HG02678 (cell line): Measurements from ENCODE around the gene NXPH4.

Source experiments
- ATAC-seq: cut with Tn5 transposase; IDR thresholded peaks from one replicate; pipeline ENCODE4 v1.9.1; 2021; ENCODE audit warnings: mild to moderate bottlenecking, moderate library complexity; ENCODE audit not compliant: unreplicated experiment

NXPH4 gene

DNA sequence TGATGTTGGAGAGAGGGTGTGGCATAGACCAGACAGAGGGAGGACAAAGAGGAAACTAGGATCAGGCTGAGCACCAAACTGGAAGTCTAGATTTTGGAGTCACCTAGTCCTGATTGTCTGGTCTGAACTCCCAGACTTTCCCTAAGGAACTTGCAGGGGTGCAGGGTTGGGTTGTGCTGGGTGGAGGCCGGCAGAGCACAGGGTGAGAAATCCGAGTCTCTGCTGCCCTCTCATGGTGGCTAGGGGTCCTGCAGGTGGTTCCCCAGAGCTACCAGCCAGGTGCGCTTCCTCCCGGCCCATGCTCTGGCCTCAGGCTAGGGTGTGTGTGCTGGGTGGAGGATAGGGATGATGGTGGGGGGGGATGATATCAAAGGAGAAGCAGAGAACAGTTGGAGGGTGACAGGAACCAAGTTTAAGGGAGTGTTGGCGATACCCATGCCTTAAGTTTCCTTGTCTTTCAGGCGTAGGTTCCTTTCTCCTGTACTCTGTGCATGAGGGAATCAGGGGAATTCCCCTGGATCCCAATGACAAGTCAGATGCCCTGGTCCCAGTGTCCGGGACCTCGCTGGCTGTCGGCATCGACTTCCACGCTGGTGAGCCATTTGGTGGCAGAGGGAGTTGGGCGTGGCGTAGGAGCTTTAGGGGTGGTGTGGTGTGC is 33.5 kb upstream of the NXPH4 start:
- ATAC-seq, result peak; percentile 91

GRCh38 chr12:57183939-57184725 is 32.5 kb upstream of the NXPH4 start:
- ATAC-seq, result no peak

GRCh38 chr12:57185403-57185802 is 31.2 kb upstream of the NXPH4 start:
- no peak for ATAC-seq

- ATAC-seq, result no peak
Measured at GRCh38 chr12:57185906-57186508, 30.6 kb upstream of the NXPH4 start.

- no peak for ATAC-seq
Measured at GRCh38 chr12:57187222-57188089, 29.1 kb upstream of the NXPH4 start.

- ATAC-seq, result no peak
Measured at GRCh38 chr12:57188090-57188425, 28.5 kb upstream of the NXPH4 start.

DNA sequence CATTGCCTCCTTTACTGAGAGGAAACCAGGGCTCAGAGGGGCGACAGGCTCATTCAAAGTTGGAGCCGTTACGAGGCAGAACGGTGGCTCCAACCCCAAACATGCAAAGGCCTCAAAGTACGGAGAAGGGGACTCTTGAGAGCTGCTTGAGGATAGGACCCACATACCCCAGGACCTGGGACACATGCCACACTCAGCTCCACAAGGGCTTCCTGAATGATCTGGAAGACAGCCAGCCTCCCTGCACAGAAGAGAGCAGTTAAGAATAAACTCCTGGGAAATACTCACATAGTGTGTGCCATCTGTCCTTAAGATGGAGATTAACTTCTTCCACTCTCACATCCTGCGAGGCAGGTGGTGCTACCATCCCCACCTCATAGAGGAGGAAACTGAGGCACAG is 26.6 kb upstream of the NXPH4 start:
- no peak for ATAC-seq

GRCh38 chr12:57190821-57191220 is 25.8 kb upstream of the NXPH4 start:
- ATAC-seq, result no peak

GRCh38 chr12:57191410-57191809 is 25.2 kb upstream of the NXPH4 start:
- no peak for ATAC-seq

GRCh38 chr12:57192920-57193319 is 23.7 kb upstream of the NXPH4 start:
- no peak for ATAC-seq

GRCh38 chr12:57193706-57194245 is 22.8 kb upstream of the NXPH4 start:
- no peak for ATAC-seq

DNA sequence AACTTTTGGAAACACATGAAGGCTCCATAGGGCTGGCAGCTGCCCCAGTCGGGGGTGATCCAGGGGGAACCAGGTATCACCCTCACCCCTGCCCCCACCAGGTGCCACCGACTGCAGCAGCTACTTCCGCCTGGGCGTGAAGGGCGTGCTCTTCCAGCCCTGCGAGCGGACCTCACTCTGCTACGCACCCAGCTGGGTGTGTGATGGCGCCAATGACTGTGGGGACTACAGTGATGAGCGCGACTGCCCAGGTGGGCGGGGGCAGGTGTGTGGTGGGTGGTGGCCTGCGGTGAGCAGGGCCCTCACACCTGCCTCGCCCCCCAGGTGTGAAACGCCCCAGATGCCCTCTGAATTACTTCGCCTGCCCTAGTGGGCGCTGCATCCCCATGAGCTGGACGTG is 22.3 kb upstream of the NXPH4 start:
- ATAC-seq, result no peak

- ATAC-seq, result no peak
Measured at GRCh38 chr12:57195186-57195585, 21.4 kb upstream of the NXPH4 start.

- ATAC-seq, result no peak
Measured at GRCh38 chr12:57195611-57196371, 20.8 kb upstream of the NXPH4 start.

- no peak for ATAC-seq
Measured at GRCh38 chr12:57196439-57196838, 20.2 kb upstream of the NXPH4 start.

DNA sequence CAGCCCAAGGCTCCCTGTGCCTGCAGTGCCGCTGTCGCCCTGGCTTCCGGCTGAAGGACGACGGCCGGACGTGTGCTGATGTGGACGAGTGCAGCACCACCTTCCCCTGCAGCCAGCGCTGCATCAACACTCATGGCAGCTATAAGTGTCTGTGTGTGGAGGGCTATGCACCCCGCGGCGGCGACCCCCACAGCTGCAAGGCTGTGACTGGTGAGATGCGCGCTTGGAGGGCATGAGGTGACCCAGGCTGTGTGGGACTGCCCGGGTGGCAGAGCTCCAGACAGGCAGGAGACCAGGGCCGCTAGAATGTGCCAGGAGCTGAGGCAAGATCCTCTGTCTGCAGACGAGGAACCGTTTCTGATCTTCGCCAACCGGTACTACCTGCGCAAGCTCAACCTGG is 19.6 kb upstream of the NXPH4 start:
- ATAC-seq, result no peak

DNA sequence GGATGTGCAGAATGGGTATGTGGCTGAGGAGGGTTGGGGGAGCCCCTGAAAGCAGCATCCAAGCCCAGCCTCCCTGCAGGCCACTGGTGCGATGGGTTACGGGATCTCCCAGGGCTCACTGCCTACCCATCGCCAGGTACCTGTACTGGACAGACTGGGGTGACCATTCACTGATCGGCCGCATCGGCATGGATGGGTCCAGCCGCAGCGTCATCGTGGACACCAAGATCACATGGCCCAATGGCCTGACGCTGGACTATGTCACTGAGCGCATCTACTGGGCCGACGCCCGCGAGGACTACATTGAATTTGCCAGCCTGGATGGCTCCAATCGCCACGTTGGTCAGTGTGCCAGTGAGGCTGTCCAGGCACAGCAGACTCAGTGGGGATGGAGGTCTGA is 18.3 kb upstream of the NXPH4 start:
- no peak for ATAC-seq

DNA sequence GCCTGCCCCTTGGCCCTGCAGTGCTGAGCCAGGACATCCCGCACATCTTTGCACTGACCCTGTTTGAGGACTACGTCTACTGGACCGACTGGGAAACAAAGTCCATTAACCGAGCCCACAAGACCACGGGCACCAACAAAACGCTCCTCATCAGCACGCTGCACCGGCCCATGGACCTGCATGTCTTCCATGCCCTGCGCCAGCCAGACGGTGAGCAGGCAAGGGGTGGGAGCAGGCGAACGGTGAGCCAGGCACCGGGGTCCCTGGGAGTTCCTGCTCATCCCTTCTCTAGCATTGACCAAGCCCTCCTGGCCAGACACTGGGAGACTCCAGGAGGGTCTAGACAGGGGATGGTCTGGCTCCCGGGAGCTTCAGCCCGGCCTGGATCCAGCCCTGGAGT is 17.4 kb upstream of the NXPH4 start:
- no peak for ATAC-seq

GRCh38 chr12:57200497-57200896 is 16.1 kb upstream of the NXPH4 start:
- no peak for ATAC-seq

DNA sequence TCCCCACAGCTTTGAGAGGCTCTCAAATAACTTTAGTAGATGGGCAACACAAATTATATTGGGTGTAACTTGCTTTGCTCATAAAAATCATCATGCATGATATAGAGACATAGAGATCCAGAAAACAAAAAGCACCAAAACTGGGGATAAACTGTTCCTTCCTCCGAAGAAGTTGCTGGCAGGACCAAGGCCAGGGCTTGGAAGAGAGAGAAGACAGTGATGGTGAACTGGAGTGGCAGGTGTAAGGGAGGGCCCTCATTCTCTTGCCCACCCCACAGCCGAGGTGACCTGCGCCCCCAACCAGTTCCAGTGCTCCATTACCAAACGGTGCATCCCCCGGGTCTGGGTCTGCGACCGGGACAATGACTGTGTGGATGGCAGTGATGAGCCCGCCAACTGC is 15.4 kb upstream of the NXPH4 start:
- no peak for ATAC-seq
